GM12878 (cell line): ENCODE data around the gene DNAJA1. TPM values are rescaled to one million over a fixed set of nuclear protein-coding genes. Genes with fewer than 3 reads are reported as not detected.

Source experiments
- ATF7 ChIP-seq: fragments of 450-650 bp; IDR thresholded peaks from 2 replicates; pipeline ENCODE4 v1.6.1; 2016; ENCODE audit warnings: low read depth, mild to moderate bottlenecking
- BACH1 ChIP-seq: fragments of 450-650 bp; IDR thresholded peaks from 2 replicates; pipeline ENCODE4 v1.6.1; 2017; ENCODE audit warnings: mild to moderate bottlenecking, borderline replicate concordance
- BHLHE40 ChIP-seq, 2 experiments: fragments of 450-650 bp in 1 of 2; IDR thresholded peaks; 2 replicates each; pipeline ENCODE4 v1.6.1; 2011 to 2017; ENCODE audit warnings: low read depth in 2 of 2, borderline replicate concordance in 1 of 2, improper control_type of control experiment in 1 of 2, low read length in 1 of 2, mild to moderate bottlenecking in 1 of 2
- BRCA1 ChIP-seq: IDR thresholded peaks from 2 replicates; pipeline ENCODE4 v1.6.1; 2011; ENCODE audit warnings: low read depth, low read length, improper control_type of control experiment
- CBX3 ChIP-seq: fragments of 200-600 bp; sonication (generic); IDR thresholded peaks from 2 replicates; pipeline ENCODE4 v1.6.1; 2016; ENCODE audit warnings: low read depth, borderline replicate concordance
- EZH2 ChIP-seq: IDR thresholded peaks from 2 replicates; pipeline ENCODE4 v1.6.1; 2012; ENCODE audit warnings: low read depth, mild to moderate bottlenecking, control low read depth, inconsistent platforms, low read length, borderline replicate concordance; ENCODE audit not compliant: control insufficient read depth
- GATAD2B ChIP-seq: fragments of 450-650 bp; conservative IDR thresholded peaks from 2 replicates; pipeline ENCODE4 v1.6.1; 2017; ENCODE audit warnings: low read depth, mild to moderate bottlenecking, moderate library complexity
- HDAC6 ChIP-seq: fragments of 200-600 bp; sonication (generic); IDR thresholded peaks from one replicate; pipeline ENCODE4 v1.8.0; 2017; ENCODE audit warnings: antibody characterized with exemption; ENCODE audit not compliant: unreplicated experiment
- JUNB ChIP-seq: IDR thresholded peaks from 2 replicates; pipeline ENCODE4 v1.6.1; 2016; ENCODE audit warnings: antibody characterized with exemption, mild to moderate bottlenecking
- KAT2A ChIP-seq: conservative IDR thresholded peaks from 2 replicates; pipeline ENCODE4 v1.6.1; 2011; ENCODE audit warnings: low read depth, low read length; ENCODE audit not compliant: control insufficient read depth
- KLF5 ChIP-seq: fragments of 450-650 bp; IDR thresholded peaks from 2 replicates; pipeline ENCODE4 v1.6.1; 2014; ENCODE audit warnings: mild to moderate bottlenecking; ENCODE audit not compliant: partially characterized antibody
- MXI1 ChIP-seq: fragments of 150-350 bp; IDR thresholded peaks from 2 replicates; pipeline ENCODE4 v1.6.1; 2011; ENCODE audit warnings: low read depth, mild to moderate bottlenecking, inconsistent platforms, low read length, improper control_type of control experiment
- RELA ChIP-seq: fragments of 450-650 bp; IDR thresholded peaks from 2 replicates; pipeline ENCODE4 v1.8.0; 2014; ENCODE audit warnings: borderline replicate concordance; ENCODE audit not compliant: partially characterized antibody
- SMAD5 ChIP-seq: IDR thresholded peaks from 2 replicates; pipeline ENCODE4 v1.6.1; 2016; ENCODE audit warnings: antibody characterized with exemption, low read depth
- TBL1XR1 ChIP-seq: IDR thresholded peaks from 2 replicates; pipeline ENCODE4 v1.6.1; 2012; ENCODE audit warnings: low read depth, low read length, improper control_type of control experiment
- TCF3 ChIP-seq: IDR thresholded peaks from 2 replicates; pipeline ENCODE4 v1.6.1; 2012; ENCODE audit warnings: low read depth, mild to moderate bottlenecking, low read length, borderline replicate concordance; ENCODE audit not compliant: insufficient read depth
- polyA plus RNA-seq, 11 experiments: library from polyadenylated mRNA; depleted of rRNA in 4 of 11; unstranded in 6 of 11; stranded (reverse) in 5 of 11; fragments of >200 nt; fragmentation: Nextera tagmentation in 4 of 11; fragmentation: Illumina TruSeq in 1 of 11; extraction: Ambion mirVana in 4 of 11; extraction: Trizol in 1 of 11; gene quantifications; 1 replicate in 1 of 11; 2 replicates in 10 of 11; pipeline versions ENCODE4 v1.2.1 to v1.2.3, GENCODE V29; 2011 to 2016; ENCODE audit warnings: inconsistent platforms in 2 of 11, missing spikeins in 2 of 11, low read depth in 1 of 11
- total RNA-seq, 4 experiments: library from RNA; depleted of rRNA in 3 of 4; stranded (reverse); fragments of >200 nt in 3 of 4; fragmentation: Illumina TruSeq in 1 of 4; extraction: Trizol in 1 of 4; gene quantifications; 2 replicates each; pipeline versions ENCODE4 v1.2.1 to v1.2.3, GENCODE V29; 2013 to 2021
- TF ChIP-seq, protein P1 (sequence below): IDR thresholded peaks from 2 replicates; pipeline ENCODE4 v1.6.1; 2012; ENCODE audit warnings: low read depth, low read length, improper control_type of control experiment
- TF ChIP-seq, protein P2 (sequence below): fragments of 450-650 bp; IDR thresholded peaks from 2 replicates; pipeline ENCODE4 v1.6.1; 2017; ENCODE audit warnings: mild to moderate bottlenecking, low read depth, inconsistent platforms; ENCODE audit not compliant: poor library complexity, severe bottlenecking
- TF ChIP-seq, protein P3 (sequence below): fragments of 450-650 bp; IDR thresholded peaks from 2 replicates; pipeline ENCODE4 v1.6.1; 2018; ENCODE audit warnings: borderline replicate concordance, mild to moderate bottlenecking; ENCODE audit not compliant: partially characterized antibody
- TF ChIP-seq, protein P4 (sequence below): fragments of 450-650 bp; formaldehyde crosslinking; IDR thresholded peaks from 2 replicates; pipeline ENCODE4 v1.4.0; 2020; ENCODE audit warnings: mild to moderate bottlenecking, moderate library complexity

DNAJA1 gene
- total and polyA plus RNA-seq, 10 of the 15 experiments (the other 5 are each of a cell fraction or from before 2014, with no cell fraction given), result 69.7 to 206 (median 146) TPM

DNA sequence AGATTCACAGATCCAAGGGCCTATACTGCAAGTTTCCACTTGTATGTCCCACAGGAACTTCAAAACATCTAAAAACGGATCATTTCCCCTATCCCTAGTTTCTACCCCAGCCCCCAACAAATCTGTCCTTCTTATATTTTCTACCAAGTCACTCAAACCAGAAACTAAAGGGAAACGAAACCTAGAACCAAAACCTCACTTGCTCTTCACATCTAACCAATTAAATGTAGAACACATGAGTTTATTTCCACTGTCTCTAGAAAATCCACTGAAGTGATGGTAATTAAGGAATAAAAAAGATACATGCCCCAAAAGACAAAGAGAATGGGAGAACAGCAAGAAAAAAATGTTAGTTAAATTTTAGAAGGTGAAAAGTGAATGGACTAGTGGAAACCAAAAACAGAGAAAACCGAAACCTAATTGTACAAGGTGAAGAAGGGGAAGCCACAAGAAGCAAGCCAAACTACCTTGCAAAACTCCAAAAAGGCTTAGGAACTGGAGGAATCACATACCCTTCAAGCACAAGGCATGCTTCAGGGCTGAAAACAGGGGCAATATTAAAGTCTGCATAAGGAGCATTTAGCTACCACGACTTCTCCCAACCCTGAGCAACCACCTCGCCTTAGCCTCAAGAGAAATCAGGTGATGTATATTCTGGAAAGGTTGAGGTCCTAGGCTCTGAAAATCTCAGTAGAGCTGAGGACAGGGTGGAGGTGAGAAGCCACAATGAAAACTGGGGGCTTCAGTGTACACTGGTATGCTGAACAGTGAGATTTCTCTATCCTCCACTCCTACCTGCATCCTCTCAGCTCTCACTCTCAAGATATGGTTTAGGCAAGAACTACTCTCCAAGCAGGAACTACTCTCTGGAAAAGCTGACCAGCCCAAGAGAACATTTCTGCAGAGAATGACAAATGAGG, 40.3 kb downstream of the DNAJA1 start (continued):
- TF ChIP-seq BRCA1, result no peak
- TF ChIP-seq ATF7, result 0 out of 2 replicates have a peak, but pooled peaks have one; percentile 10
- no peak for TF ChIP-seq MXI1
- no peak for TF ChIP-seq SMAD5
- TF ChIP-seq TBL1XR1, result no peak
- no peak for TF ChIP-seq EZH2
- no peak for TF ChIP-seq GATAD2B
- TF ChIP-seq, protein P1, sequence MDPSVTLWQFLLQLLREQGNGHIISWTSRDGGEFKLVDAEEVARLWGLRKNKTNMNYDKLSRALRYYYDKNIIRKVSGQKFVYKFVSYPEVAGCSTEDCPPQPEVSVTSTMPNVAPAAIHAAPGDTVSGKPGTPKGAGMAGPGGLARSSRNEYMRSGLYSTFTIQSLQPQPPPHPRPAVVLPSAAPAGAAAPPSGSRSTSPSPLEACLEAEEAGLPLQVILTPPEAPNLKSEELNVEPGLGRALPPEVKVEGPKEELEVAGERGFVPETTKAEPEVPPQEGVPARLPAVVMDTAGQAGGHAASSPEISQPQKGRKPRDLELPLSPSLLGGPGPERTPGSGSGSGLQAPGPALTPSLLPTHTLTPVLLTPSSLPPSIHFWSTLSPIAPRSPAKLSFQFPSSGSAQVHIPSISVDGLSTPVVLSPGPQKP, result no peak
- no peak for TF ChIP-seq RELA
- TF ChIP-seq TCF3, result no peak
- TF ChIP-seq, protein P2, sequence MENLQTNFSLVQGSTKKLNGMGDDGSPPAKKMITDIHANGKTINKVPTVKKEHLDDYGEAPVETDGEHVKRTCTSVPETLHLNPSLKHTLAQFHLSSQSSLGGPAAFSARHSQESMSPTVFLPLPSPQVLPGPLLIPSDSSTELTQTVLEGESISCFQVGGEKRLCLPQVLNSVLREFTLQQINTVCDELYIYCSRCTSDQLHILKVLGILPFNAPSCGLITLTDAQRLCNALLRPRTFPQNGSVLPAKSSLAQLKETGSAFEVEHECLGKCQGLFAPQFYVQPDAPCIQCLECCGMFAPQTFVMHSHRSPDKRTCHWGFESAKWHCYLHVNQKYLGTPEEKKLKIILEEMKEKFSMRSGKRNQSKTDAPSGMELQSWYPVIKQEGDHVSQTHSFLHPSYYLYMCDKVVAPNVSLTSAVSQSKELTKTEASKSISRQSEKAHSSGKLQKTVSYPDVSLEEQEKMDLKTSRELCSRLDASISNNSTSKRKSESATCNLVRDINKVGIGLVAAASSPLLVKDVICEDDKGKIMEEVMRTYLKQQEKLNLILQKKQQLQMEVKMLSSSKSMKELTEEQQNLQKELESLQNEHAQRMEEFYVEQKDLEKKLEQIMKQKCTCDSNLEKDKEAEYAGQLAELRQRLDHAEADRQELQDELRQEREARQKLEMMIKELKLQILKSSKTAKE, result no peak
- no peak for TF ChIP-seq BACH1
- no peak for TF ChIP-seq HDAC6
- no peak for TF ChIP-seq JUNB
- TF ChIP-seq, protein P3, sequence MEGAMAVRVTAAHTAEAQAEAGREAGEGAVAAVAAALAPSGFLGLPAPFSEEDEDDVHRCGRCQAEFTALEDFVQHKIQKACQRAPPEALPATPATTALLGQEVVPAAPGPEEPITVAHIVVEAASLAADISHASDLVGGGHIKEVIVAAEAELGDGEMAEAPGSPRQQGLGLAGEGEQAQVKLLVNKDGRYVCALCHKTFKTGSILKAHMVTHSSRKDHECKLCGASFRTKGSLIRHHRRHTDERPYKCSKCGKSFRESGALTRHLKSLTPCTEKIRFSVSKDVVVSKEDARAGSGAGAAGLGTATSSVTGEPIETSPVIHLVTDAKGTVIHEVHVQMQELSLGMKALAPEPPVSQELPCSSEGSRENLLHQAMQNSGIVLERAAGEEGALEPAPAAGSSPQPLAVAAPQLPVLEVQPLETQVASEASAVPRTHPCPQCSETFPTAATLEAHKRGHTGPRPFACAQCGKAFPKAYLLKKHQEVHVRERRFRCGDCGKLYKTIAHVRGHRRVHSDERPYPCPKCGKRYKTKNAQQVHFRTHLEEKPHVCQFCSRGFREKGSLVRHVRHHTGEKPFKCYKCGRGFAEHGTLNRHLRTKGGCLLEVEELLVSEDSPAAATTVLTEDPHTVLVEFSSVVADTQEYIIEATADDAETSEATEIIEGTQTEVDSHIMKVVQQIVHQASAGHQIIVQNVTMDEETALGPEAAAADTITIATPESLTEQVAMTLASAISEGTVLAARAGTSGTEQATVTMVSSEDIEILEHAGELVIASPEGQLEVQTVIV, result no peak
- TF ChIP-seq KLF5, result no peak
- no peak for TF ChIP-seq KAT2A
- no peak for TF ChIP-seq BHLHE40 (IDR thresholded peaks at IDR 0.05; ENCODE audit: borderline replicate concordance in 1 of 2, low read depth in 2 of 2, low read length in 1 of 2)
- TF ChIP-seq, protein P4, sequence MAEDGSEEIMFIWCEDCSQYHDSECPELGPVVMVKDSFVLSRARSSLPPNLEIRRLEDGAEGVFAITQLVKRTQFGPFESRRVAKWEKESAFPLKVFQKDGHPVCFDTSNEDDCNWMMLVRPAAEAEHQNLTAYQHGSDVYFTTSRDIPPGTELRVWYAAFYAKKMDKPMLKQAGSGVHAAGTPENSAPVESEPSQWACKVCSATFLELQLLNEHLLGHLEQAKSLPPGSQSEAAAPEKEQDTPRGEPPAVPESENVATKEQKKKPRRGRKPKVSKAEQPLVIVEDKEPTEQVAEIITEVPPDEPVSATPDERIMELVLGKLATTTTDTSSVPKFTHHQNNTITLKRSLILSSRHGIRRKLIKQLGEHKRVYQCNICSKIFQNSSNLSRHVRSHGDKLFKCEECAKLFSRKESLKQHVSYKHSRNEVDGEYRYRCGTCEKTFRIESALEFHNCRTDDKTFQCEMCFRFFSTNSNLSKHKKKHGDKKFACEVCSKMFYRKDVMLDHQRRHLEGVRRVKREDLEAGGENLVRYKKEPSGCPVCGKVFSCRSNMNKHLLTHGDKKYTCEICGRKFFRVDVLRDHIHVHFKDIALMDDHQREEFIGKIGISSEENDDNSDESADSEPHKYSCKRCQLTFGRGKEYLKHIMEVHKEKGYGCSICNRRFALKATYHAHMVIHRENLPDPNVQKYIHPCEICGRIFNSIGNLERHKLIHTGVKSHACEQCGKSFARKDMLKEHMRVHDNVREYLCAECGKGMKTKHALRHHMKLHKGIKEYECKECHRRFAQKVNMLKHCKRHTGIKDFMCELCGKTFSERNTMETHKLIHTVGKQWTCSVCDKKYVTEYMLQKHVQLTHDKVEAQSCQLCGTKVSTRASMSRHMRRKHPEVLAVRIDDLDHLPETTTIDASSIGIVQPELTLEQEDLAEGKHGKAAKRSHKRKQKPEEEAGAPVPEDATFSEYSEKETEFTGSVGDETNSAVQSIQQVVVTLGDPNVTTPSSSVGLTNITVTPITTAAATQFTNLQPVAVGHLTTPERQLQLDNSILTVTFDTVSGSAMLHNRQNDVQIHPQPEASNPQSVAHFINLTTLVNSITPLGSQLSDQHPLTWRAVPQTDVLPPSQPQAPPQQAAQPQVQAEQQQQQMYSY, result no peak
- no peak for TF ChIP-seq CBX3
